Myocyte (in vitro differentiated cells): Measurements from ENCODE around the gene TAC4. TPM values are rescaled to one million over a fixed set of nuclear protein-coding genes. Genes with fewer than 3 reads are reported as not detected.
A peak's percentile ranks its signal among the peaks of the same experiment; 100 is the strongest.

ENCODE experiments used
- DNase-seq: peaks from one replicate; pipeline ENCODE4 v3.0.0-alpha.2; 2012; ENCODE audit warnings: low read depth
- total RNA-seq: library from RNA; depleted of rRNA; stranded (reverse); fragments of >200 nt; gene quantifications from 2 replicates; pipeline ENCODE4 v1.2.3, GENCODE V29; 2014

The TAC4 gene
- total RNA-seq, 1 donor from 2014 or later, result not detected

DNA sequence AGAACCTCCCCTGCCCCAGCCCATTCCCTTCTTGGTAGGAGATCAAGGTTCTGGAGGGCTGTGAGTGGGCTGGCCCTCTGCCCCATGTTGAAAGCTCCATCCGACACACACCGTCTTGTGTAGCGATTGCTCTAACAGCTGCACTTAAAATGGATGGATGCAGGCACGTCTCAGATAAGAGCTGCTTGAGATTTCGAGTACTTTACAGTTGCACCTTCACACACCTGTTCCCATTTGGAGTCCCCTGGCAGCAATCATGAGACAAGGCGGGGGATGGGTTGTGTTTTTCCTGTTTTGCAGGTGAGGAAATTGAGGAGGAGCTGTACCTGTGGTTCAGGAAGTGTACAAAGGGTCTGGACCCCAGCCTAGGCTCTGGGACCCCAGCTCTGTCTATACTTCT lies 25.6 kb upstream of the TAC4 start:
- DNase-seq, result no peak

DNA sequence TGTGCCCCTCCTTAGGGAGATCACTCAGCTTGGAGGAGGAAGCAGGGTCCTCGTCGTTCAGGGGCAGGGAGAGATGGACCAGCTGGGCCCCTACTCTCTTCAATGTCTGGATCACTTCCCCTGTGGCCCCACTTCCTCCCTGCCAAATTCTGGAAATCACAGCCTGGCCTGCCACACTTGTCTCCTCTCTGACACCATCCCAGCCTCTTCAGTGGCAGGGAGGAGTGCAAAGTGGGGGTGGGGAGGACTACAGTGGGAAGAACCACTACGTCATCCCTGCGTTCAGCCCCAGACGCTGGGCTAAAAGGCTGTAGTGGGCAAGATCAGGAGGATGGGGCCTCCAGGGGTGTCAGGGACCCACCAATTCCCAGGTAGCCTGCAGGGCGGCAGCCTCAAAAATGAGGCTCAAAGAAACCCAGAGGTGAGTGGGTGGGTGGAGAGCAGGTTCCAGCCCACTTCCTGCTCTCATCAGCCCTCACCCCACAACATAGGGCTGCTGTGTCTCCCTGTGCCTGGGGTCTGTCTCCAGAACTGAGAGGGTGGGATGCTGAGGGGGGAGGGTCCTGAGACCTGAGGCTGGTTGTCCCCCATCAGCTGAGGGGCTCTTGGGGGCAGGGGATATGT lies 25.0 kb upstream of the TAC4 start:
- DNase-seq, result no peak

DNA sequence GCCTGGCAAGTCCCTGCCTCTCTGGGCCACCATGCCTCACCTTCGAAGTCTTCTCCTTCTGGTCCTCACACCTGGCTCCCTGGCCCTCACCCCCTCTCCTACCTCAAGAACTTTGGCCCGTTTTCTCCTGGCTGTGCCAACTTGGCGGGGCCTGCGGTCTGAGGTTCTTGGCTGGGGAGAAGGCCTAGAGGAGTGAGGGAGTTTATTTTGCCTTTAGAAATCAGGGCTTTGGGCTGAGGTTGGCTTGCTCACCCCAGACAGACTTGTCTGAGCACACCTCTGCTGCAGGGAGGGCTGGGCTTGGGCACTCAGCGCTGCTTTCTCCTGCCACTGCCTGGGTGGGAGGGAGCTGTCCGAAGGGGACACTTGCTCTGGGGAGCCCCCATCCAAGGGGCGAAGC lies 23.3 kb upstream of the TAC4 start:
- no peak for DNase-seq

DNA sequence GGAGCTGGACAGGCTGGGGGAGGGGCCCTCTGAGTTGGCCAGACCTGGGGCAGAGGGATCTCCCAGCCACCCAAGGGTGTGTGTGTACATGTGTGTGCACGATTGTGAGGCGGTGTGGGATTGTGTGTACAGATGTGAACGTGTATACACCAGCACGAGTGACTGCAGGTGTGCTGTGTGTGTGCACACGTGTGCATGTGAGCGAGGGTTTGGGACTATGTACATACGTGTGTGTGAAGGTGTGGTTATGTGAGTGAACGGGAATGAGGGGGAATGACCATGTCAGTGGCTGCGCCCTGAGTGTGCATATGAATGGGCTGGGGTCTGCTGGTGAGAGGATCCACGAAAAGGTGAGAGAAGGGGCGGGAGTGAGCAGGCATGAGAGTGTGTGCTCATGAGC lies 22.4 kb upstream of the TAC4 start:
- DNase-seq, result no peak

DNA sequence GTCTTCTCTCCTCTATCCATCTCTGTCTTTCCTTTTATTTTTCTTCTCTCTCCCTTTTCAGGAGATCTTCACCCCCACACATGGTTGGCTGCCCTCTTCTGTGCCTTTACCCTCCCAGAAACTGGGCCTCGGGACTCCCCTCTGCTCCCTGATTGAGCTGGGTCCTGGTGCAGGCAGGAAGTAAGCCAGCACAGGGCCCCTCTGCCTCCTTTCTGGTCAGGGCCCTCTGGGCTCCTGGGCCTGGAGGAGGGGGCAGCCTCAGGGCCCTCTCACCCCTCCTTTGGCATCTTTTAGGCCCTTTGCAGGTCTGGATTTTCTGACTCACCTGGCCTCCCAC lies 21.1 kb upstream of the TAC4 start:
- DNase-seq, result no peak

DNA sequence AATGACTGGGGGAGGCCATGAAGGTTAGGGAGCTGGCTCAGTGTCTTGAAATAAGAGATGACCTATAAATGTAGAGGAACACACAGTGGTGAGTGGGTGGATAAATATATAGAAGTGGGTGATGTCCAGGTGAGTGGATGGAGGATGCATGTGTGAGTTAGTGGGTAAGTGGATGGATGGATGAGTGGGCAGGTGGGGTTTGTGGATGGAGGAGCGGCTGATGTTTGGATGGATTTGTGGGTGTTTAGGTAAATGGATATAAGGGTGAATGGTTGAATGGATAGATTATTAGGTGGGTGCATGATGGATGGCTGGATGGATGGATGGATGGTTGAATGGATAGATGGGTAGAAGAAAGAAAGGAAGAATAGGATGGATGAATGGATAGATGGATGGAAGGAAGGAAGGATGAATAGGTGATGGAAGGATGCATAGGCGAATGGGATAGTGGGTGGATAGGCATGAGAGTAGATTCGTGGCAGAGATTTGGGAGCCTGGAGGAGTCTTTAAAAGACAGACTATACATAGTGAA lies 19.1 kb upstream of the TAC4 start:
- no peak for DNase-seq

DNA sequence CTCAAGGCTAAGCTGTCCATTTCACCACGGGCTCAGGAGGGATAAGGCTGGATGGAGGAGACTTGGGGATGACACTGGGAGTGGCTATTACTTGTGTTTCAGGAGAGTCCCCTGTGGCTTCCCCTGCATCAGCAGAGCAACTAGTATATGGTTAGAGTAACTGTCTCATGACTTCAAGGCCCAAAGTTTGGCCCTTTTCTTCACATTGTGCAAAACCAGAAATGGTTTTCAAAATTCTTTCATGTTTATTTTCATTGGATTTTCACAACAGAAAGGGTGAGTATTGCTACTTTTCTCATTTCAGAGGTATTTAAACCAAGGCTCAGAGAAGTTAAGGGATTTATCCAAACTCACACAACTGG lies 18.1 kb upstream of the TAC4 start:
- DNase-seq, result no peak

DNA sequence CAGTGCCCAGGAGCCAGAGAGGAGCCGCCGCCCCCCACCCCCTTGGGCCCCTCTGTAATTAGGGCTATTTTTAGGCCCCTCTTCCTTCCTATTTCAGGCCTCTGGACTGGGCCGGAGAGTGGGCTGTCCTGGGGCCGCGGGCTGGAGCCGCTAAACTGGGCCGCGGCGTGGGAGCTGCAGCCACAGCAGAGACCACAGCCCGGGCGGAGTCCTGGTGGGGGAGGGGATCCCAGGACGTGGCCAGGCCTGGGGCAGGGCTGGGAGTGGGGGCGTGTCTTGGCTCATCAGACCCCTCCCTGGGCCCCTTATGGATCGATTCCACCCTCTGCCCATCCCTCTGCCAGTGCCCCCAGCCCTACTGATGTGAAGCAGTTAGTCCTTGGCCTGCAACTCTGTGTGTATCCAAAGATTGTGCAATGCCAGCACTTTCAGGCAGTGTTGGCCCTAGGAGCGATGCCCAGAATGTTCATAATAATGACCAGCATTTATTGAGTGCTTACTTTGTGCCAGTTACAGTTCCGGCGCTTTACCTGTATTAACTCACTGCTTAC lies 15.0 kb upstream of the TAC4 start:
- peak; percentile 40 for DNase-seq

DNA sequence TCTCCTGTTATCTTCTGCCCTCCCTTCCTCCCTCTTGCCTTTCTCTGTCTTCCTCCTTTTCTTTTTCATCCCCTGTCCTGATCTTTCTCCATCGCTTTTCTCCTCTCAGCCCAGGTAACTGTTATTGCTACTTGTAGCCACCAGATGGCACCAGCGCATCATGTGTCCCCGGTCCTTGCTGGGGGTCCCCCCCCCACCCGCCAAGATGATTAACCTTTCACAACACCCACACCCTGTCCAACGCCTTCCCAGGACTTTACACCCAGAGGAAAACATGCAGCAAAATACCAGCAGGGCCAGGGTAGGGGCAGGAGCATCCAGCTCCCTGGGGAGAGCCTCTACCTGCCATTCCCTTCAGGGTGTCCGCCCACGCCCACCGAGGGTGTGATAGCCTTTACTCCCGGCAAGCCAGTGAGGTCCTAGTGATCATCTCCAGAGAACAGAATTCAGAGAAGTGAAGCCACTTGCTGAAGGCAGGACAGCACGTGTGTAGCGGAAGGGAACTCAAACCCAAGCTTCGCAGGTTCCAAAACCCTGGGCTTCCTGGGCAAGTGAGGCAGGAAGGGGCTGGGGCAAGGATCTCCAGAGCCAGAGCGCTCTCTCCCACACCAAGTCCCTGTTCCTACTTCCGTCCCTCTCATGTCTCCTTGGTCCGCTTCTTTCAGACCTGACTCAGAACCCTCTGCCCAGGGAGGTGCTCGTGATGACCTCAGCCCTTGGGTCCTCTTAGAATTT lies 13.4 kb upstream of the TAC4 start:
- DNase-seq, result peak; percentile 40

DNA sequence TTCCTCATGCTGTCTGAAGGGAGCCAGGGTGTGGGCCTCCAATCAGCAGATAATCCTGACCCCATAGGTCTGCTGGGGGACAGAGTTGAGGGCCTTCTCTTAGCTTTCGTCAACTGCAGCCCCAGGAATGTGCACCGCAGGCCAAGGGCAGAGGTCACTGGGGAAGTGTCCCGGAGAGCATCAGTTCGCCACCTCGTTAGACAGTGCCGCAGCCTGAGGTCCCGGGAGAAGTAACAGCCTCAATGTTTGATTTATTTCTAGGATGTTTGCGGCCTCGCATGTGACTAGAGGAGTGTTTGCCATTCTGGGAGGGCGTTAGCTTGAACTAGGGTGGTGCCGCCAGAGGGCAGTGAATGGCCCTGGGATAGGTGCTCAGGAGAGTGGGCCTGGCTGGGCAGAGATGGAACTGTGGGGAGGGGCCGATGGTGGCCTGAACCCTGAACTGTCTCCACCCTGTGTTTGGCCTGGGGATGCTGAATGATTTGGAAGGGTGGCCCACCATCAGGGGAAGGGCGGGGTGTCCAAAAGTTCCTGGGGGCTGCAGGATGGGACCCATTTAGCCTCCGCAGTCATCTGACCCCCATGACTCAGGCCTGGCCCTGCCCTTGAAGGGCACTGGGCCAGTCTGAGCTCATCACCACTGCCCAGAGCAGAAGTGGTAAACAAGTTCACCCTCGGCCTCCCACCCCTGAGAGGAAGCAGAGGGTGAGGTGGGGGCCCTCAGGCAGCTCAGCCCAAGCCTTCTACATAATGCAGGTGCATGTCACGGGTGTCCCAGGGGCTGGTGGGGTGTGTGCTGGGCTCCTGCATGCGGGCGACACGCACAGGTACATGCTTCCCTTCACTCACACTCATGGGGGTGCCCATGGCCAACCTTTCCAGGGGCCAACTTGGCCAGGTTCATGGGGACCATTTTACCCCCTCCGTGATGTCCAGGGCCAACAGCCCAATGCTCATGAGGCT lies 12.4 kb upstream of the TAC4 start:
- peak; percentile 35 for DNase-seq

DNA sequence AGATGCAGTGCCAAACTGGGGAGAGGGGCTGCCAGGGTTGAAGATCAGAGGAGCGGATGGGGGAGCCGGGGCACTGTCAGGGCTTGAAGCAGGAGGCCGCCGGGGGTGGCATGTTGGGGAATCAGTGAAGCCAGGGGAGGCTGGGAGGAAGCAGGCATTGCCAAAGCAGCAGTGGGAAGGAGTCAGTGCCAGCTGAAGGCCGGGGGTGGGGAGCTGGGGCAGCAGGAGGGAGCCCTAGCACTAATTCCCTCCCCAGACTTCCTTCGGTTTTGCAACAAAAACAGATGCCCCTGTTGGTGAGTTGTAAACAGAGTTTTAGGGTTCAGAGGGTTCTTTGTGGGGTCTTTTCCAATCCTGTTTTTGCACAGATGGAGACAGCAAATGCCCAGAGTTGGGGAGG lies 10.9 kb upstream of the TAC4 start:
- no peak for DNase-seq

DNA sequence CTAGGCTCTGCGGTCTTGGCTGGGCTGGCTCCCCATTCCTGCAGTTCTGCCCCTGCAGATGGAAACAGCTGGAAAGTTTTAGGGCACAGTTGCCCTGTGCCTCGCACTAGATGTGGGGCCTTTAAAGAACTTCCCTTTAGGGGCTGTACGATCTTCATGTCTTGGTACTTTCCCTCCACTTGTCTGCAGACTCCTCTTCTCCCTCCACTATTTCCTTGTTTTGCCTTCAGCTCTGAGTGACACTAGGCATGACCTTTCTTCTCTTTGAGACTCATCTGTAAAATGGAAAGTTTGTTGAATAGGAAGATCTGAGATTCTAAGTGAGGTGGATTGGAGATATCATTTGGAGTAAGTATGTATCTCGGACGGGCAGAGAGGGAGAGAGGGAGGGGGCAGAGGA lies 6.3 kb upstream of the TAC4 start:
- no peak for DNase-seq

DNA sequence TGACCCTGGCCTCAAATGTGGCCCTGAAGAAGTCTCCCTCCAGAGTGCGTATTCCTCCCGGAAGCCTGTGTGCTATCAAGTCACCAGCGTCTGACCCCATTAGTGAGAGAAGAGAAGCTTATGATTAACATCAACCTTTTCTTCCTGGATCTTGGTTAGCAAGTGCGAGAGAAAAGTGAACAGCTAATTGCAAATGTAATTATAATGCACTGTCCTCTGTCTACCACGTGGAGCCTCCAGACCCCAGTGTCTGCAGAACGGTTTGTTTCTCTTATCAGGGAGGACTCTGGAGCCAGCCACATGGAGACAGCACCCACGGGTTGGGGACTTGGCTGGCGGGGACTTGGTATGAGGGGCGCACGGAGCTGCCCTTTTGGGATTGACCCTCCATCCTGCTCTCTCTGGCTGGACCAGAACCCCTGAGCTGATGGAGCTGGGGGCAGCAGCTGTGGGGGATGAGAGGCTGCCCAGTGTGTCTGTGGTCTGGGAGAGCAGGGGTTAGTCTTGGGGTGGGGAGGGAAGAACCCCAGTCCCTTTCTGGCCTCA lies 5.7 kb upstream of the TAC4 start:
- DNase-seq, result no peak

DNA sequence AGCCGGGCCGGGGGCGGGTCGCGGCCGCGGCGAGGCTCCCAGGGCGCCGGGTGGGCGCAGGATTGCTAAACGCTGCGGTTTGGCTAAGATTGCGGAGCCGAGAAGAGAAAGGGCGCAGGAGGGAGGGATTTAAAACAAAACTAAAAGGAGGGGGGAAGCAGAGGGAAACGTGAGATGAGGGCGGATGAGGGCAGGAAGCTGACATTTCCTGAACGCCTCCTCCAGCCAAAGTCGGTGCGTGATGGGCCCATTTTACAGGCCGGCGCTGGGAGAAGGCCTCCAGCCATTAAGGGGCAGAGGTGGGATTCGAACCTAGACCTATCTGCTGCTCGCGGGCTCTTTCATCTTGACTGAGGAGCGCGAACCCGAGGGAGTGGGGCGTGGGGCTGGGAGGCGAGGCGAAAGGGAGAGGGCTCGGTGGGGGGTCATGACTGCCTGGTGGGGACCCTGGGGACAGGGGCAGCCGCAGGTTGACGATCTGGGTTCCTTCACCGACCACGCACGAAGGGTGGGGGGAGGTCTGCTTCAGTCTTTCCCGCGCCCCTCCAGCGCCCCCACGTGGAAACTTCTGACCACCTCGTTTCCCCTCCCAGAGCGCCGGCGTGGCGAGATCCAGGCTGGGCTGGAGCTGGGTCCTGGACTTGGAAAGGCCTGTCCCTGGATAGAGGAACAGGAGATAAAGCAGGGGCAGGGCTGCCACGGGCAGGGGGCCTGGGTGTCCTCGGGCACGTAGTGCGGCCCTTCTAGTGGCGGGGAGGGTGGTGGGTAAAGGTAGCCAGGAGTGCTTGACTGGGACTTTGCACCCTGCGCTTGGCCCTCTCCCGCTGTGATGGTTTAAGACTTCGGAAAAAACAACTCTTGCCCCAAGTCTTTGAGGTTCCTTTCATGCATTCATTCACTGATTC lies 3.8 kb upstream of the TAC4 start:
- DNase-seq, result peak; percentile 78

DNA sequence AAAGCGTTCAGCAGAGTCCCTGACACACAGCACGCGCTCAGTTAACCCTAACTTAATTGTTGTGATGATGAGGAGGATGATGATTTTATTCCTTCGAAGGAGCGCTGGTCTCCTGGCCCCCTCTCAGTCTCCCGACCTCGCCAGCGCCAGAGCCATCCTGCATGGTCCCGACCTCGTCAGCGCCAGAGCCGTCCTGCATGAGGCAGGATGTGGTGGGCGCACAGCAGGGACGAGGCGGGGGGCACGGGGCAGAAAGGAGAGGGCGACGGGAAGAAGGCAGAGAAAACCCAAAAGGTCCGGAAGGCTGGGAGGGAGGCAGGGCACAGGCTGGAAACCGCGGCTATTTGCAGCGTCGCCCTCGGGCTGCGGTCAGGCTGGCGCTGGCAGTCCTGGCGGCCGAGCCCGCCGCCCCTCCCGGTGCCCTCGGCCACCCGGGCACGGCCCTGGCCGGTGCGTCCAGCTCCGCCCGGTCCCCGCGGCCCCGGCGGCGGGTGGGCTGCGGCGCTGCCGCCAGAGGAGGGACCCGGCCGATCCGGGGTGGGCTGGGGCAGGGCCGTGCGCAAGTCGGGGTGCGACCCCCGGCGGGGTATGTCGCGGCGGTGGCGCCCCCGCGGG lies 3.0 kb upstream of the TAC4 start:
- peak; percentile 73 for DNase-seq

DNA sequence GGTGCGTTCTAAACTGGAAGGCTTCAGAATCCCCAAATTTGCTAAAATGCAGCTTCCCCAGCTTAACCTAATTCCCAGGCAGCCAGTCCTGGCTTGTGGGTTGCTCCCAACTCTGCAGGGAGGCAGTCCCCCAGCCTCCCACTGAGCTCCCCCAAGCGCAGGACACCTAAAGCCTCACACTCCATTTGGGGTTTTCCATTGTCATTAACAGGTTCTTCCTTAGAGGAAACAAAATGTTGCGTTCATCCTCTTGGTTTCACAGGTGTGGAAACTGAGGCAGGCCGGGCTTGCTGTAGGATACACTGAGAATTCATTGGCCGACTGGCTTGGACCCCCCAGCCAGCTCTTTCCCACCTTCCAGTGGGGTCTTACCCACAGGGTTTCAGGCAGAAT lies 2.3 kb upstream of the TAC4 start:
- no peak for DNase-seq

DNA sequence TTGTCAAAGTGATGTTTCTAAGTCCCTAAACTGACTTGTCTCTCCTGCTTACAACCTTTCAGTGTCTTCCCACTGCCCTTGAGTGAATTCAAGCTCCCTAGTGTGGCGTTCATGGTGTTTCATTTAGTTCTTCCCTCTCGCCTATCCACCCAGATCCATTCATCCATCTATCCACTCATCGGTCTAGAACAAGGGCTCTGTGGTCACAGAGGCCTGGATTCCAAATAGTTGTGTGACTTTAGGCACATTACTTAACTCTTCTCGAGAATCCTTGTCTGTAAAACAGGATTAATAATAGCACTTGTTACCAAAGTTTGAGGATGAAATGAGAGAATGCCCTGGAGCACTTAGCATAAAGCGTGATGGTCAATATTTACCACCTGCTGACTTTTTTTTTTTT lies 870 bp upstream of the TAC4 start:
- DNase-seq, result peak; percentile 36

DNA sequence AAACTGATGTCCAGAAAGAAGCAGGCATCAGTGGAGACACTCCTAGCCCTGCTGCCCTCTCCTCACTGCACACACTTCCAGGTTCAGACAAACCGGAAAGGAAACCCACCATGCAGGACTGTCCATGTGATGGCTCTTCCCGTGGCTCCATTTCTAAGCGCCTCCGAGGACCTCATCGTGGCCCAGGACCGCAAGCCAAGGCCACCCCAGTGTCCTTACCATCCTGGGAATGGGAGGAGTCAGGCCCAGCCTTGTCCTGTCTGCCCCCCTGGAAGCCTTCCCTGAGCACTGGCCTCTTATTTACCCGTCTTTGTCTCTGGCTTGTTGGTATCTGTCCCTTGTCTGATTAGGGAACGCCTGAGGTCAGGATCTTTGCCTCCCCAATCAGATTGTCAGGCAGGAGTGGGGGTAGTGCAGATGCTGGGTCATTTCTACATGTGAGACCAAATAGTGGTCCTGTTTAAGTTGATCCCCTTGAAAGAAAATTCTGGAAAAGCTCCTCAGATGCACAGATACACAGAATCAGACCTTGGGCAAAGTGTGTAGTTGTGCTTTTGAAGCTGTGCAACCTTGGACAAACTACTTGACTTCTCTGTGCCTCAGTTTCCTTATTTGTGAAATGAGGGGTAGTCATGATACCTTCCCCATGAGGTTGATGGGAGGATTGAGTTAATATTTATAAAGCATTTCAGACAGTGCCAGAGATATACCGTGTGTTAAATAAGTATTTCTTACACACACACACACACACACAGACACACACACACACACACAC lies 744 bp downstream of the TAC4 start:
- no peak for DNase-seq

DNA sequence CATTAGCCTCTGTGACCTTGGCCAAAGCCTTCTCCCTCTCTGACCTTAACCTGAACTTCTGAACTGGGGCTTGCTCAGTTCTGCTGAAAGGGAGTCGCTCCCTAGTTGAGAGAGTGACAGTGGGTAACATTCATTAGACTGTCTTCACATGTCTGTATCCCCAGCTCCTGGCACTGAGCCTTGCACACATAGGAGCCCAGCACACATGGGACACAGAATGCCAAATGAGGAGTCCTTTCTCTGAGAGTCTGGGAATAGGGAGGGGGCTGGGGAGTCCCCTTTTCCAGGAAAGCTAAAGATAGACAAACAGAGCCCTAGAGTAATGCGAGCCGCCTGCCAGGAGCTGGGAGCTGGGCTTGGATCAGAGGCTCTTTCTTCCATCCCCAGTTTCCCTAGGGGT lies 2.5 kb downstream of the TAC4 start:
- DNase-seq, result peak; percentile 60
